Liver (tissue), 9 donors: Measurements from ENCODE around the gene N4BP3. TPM values are rescaled to one million over a fixed set of nuclear protein-coding genes. Genes with fewer than 3 reads are reported as not detected.

Experiments
- DNase-seq: peaks from one replicate; pipeline ENCODE4 v3.0.0-alpha.2; 2017; ENCODE audit warnings: low spot score
- H3K27ac ChIP-seq, 2 donors: one replicate each; pipeline ENCODE4 v1.7.0; 2013; ENCODE audit warnings: inconsistent platforms in 2 of 2, low read length in 2 of 2, control low read depth in 1 of 2, low read depth in 1 of 2, mild to moderate bottlenecking in 1 of 2
- H3K27me3 ChIP-seq, 4 donors: one replicate each; pipeline versions ENCODE4 v1.6.1 to v1.7.0; 2013; ENCODE audit warnings: low read length in 3 of 4, inconsistent platforms in 1 of 4, mild to moderate bottlenecking in 1 of 4, moderate library complexity in 1 of 4; ENCODE audit not compliant: control insufficient read depth in 4 of 4, insufficient read depth in 4 of 4
- H3K36me3 ChIP-seq, 4 donors: one replicate each; pipeline versions ENCODE4 v1.6.1 to v1.7.0; 2013; ENCODE audit warnings: low read length in 3 of 4, mild to moderate bottlenecking in 3 of 4, low read depth in 1 of 4, moderate library complexity in 1 of 4; ENCODE audit not compliant: control insufficient read depth in 4 of 4, insufficient read depth in 3 of 4
- H3K4me1 ChIP-seq, 4 donors: one replicate each; pipeline versions ENCODE4 v1.6.1 to v1.7.0; 2013; ENCODE audit warnings: low read length in 3 of 4, mild to moderate bottlenecking in 3 of 4, moderate library complexity in 1 of 4; ENCODE audit not compliant: control insufficient read depth in 4 of 4, insufficient read depth in 4 of 4
- H3K4me3 ChIP-seq, 3 donors: one replicate each; pipeline versions ENCODE4 v1.6.1 to v1.7.0; 2013; ENCODE audit warnings: low read length in 3 of 3, control low read depth in 1 of 3, low read depth in 1 of 3, mild to moderate bottlenecking in 1 of 3
- H3K9ac ChIP-seq, 2 donors: one replicate each; pipeline ENCODE4 v1.7.0; 2013; ENCODE audit warnings: low read length in 2 of 2, mild to moderate bottlenecking in 2 of 2, moderate library complexity in 2 of 2, control low read depth in 1 of 2, low read depth in 1 of 2
- H3K9me3 ChIP-seq, 4 donors: one replicate each; pipeline versions ENCODE4 v1.6.1 to v1.7.0; 2013; ENCODE audit warnings: low read length in 3 of 4; ENCODE audit not compliant: control insufficient read depth in 4 of 4
- CTCF ChIP-seq: fragments of 150-350 bp; IDR thresholded peaks from 2 replicates; pipeline ENCODE4 v1.5.1; 2017; ENCODE audit warnings: improper control_type of control experiment, low read depth, low read length; ENCODE audit not compliant: missing input control
- EGR1 ChIP-seq, 2 donors: IDR thresholded peaks; 2 replicates each; pipeline ENCODE4 v1.6.1; 2016 to 2018; ENCODE audit warnings: antibody characterized with exemption in 2 of 2, low read depth in 2 of 2
- FOXA1 ChIP-seq: IDR thresholded peaks from 2 replicates; pipeline ENCODE4 v1.6.1; 2016; ENCODE audit warnings: antibody characterized with exemption
- FOXA2 ChIP-seq: IDR thresholded peaks from 2 replicates; pipeline ENCODE4 v1.6.1; 2016; ENCODE audit warnings: antibody characterized with exemption
- GABPA ChIP-seq, 2 donors: IDR thresholded peaks in 1 of 2; conservative IDR thresholded peaks in 1 of 2; 2 replicates each; pipeline ENCODE4 v1.6.1; 2016; ENCODE audit warnings: antibody characterized with exemption in 2 of 2, mild to moderate bottlenecking in 1 of 2, moderate library complexity in 1 of 2
- HNF4A ChIP-seq, 2 donors: conservative IDR thresholded peaks; 2 replicates each; pipeline ENCODE4 v1.6.1; 2016; ENCODE audit warnings: antibody characterized with exemption in 2 of 2, mild to moderate bottlenecking in 2 of 2
- HNF4G ChIP-seq: IDR thresholded peaks from 2 replicates; pipeline ENCODE4 v1.6.1; 2016; ENCODE audit warnings: antibody characterized with exemption
- JUND ChIP-seq, 2 donors: IDR thresholded peaks; 2 replicates each; pipeline ENCODE4 v1.6.1; 2016; ENCODE audit warnings: antibody characterized with exemption in 2 of 2
- NR2F2 ChIP-seq: IDR thresholded peaks from 2 replicates; pipeline ENCODE4 v1.6.1; 2016; ENCODE audit warnings: antibody characterized with exemption
- RAD21 ChIP-seq, 2 donors: IDR thresholded peaks; 2 replicates each; pipeline ENCODE4 v1.6.1; 2016; ENCODE audit warnings: antibody characterized with exemption in 2 of 2, mild to moderate bottlenecking in 2 of 2
- RXRA ChIP-seq, 2 donors: IDR thresholded peaks; 2 replicates each; pipeline ENCODE4 v1.6.1; 2017 to 2018; ENCODE audit warnings: antibody characterized with exemption in 2 of 2, mild to moderate bottlenecking in 1 of 2
- SP1 ChIP-seq: IDR thresholded peaks from 2 replicates; pipeline ENCODE4 v1.6.1; 2018; ENCODE audit warnings: antibody characterized with exemption, mild to moderate bottlenecking
- TAF1 ChIP-seq: conservative IDR thresholded peaks from 2 replicates; pipeline ENCODE4 v1.6.1; 2016; ENCODE audit warnings: antibody characterized with exemption, mild to moderate bottlenecking
- YY1 ChIP-seq: IDR thresholded peaks from 2 replicates; pipeline ENCODE4 v1.6.1; 2016; ENCODE audit warnings: antibody characterized with exemption, mild to moderate bottlenecking
- ZBTB33 ChIP-seq: IDR thresholded peaks from 2 replicates; pipeline ENCODE4 v1.6.1; 2016; ENCODE audit warnings: antibody characterized with exemption
- WGBS: extraction: QIAGEN DNeasy Blood & Tissue Kit; methylation state at CpG from one replicate; pipeline ENCODE4 v1.1.7; 2013; 5-methylcytosine and 5-hydroxymethylcytosine counted together
- polyA plus RNA-seq, 2 donors: library from polyadenylated mRNA; stranded (reverse) in 1 of 2; unstranded in 1 of 2; fragments of 200-250 nt in 1 of 2; fragments of >200 nt in 1 of 2; fragmentation: Nextera tagmentation in 1 of 2; extraction: Ambion mirVana in 1 of 2; gene quantifications; one replicate each; pipeline versions ENCODE4 v1.2.1 to v1.2.3, GENCODE V29; 2013 to 2015
- total RNA-seq, 2 donors: library from RNA; depleted of rRNA; stranded (reverse); fragments of >200 nt; gene quantifications; one replicate each; pipeline ENCODE4 v1.2.3, GENCODE V29; 2014
- TF ChIP-seq, protein P1 (sequence below): IDR thresholded peaks from 2 replicates; pipeline ENCODE4 v1.6.1; 2016; ENCODE audit warnings: antibody characterized with exemption
- TF ChIP-seq, protein P2 (sequence below): IDR thresholded peaks from 2 replicates; pipeline ENCODE4 v1.6.1; 2016; ENCODE audit warnings: antibody characterized with exemption
- TF ChIP-seq, protein P3 (sequence below): IDR thresholded peaks from 2 replicates; pipeline ENCODE4 v1.6.1; 2016; ENCODE audit warnings: antibody characterized with exemption, mild to moderate bottlenecking
- donor health status: healthy.
- donor health status: healthy.
- donor health status: healthy.
- donor health status: healthy.
- donor health status: healthy.

The N4BP3 gene
- total and polyA plus RNA-seq, 4 donors = 0.06 to 0.28 (median 0.08) TPM; not detected in 1

DNA sequence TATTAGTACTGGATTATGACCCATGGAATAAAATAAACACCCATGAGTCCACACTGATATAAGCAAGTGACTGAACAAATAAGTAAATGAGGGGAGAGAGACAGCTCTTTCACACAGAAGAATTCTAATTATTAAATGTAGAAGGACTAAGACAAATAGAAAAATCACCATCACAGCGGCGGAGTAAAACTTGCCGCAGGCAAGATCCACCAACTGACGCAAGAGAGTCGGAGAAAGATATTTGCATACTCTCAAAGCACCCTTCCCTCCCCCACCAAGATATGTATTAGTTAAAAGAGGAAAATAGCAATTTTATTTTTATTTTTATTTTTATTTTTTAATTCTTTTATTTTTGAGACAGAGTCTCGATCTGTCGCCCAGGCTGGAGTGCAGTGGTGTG lies 14.6 kb upstream of the N4BP3 start:
- no peak overlapping the region for H3K4me3 ChIP-seq
- DNase-seq = no peak
- H3K27me3 ChIP-seq = no peaks in the 10 kb centered on the region
- H3K36me3 ChIP-seq = no peaks in the 10 kb centered on the region
- H3K9ac ChIP-seq = no peak overlapping the region
- no peaks in the 10 kb centered on the region for H3K9me3 ChIP-seq
- no peak overlapping the region for H3K27ac ChIP-seq
- no peaks in the 10 kb centered on the region for H3K4me1 ChIP-seq
- 93% methylated on average over 7 of the region's 7 CpGs for WGBS
- no peak for TF ChIP-seq FOXA2
- no peak for TF ChIP-seq FOXA1
- TF ChIP-seq, protein P1, sequence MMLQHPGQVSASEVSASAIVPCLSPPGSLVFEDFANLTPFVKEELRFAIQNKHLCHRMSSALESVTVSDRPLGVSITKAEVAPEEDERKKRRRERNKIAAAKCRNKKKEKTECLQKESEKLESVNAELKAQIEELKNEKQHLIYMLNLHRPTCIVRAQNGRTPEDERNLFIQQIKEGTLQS = no peak
- no peak for TF ChIP-seq RAD21 (IDR thresholded peaks at IDR 0.05)
- TF ChIP-seq, protein P2, sequence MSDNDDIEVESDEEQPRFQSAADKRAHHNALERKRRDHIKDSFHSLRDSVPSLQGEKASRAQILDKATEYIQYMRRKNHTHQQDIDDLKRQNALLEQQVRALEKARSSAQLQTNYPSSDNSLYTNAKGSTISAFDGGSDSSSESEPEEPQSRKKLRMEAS = no peak
- no peak for TF ChIP-seq ZBTB33
- TF ChIP-seq CTCF = no peak
- TF ChIP-seq, protein P3, sequence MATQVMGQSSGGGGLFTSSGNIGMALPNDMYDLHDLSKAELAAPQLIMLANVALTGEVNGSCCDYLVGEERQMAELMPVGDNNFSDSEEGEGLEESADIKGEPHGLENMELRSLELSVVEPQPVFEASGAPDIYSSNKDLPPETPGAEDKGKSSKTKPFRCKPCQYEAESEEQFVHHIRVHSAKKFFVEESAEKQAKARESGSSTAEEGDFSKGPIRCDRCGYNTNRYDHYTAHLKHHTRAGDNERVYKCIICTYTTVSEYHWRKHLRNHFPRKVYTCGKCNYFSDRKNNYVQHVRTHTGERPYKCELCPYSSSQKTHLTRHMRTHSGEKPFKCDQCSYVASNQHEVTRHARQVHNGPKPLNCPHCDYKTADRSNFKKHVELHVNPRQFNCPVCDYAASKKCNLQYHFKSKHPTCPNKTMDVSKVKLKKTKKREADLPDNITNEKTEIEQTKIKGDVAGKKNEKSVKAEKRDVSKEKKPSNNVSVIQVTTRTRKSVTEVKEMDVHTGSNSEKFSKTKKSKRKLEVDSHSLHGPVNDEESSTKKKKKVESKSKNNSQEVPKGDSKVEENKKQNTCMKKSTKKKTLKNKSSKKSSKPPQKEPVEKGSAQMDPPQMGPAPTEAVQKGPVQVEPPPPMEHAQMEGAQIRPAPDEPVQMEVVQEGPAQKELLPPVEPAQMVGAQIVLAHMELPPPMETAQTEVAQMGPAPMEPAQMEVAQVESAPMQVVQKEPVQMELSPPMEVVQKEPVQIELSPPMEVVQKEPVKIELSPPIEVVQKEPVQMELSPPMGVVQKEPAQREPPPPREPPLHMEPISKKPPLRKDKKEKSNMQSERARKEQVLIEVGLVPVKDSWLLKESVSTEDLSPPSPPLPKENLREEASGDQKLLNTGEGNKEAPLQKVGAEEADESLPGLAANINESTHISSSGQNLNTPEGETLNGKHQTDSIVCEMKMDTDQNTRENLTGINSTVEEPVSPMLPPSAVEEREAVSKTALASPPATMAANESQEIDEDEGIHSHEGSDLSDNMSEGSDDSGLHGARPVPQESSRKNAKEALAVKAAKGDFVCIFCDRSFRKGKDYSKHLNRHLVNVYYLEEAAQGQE = no peak
- no peak for TF ChIP-seq HNF4G
- no peak for TF ChIP-seq NR2F2
- no peak for TF ChIP-seq JUND (IDR thresholded peaks at IDR 0.05)
- TF ChIP-seq HNF4A (conservative IDR thresholded peaks at IDR 0.05) = no peak
- TF ChIP-seq GABPA (IDR thresholded peaks at IDR 0.05 in 1 of 2, conservative IDR thresholded peaks at IDR 0.05 in 1 of 2) = no peak
- no peak for TF ChIP-seq RXRA (IDR thresholded peaks at IDR 0.05)
- no peak for TF ChIP-seq SP1
- TF ChIP-seq EGR1 (IDR thresholded peaks at IDR 0.05; ENCODE audit: low read depth in 2 of 2) = no peak
- no peak for TF ChIP-seq YY1
- TF ChIP-seq TAF1 = no peak
